GM21737 (cell line): Measurements from ENCODE around the gene VSTM1.
"Not testable (repeated sequence)": the region's sequence is repeated elsewhere in the genome, so short reads cannot be mapped to it uniquely, and the experiment has no call there.

Source experiments
- ATAC-seq: cut with Tn5 transposase; IDR thresholded peaks from one replicate; pipeline ENCODE4 v1.9.1; 2021; ENCODE audit warnings: mild to moderate bottlenecking, moderate library complexity; ENCODE audit not compliant: unreplicated experiment

VSTM1 gene

GRCh38 chr19:54074851-54075250, 11.2 kb upstream of the VSTM1 start:
- no peak for ATAC-seq

DNA sequence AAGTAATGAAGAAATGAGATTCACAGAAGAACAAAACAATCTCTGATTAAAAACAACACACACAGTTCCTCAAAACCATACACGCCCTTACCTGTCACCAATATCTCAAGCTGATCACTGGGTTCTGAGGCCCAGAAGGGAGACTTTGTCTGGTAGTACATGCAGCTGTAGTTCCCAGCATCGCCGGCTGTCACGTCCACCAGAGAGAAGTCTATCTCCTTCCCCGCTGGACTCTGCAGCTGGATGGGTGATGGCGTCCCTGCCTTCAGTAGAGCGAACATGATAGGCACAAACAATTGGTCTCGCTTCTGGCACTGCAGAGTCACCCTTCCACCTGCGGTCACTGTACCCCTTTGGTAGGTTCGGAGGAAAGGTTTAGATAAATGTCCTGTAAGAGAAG, 10.1 kb upstream of the VSTM1 start:
- no peak for ATAC-seq

GRCh38 chr19:54069470-54069869, 5.8 kb upstream of the VSTM1 start:
- ATAC-seq, result no peak

DNA sequence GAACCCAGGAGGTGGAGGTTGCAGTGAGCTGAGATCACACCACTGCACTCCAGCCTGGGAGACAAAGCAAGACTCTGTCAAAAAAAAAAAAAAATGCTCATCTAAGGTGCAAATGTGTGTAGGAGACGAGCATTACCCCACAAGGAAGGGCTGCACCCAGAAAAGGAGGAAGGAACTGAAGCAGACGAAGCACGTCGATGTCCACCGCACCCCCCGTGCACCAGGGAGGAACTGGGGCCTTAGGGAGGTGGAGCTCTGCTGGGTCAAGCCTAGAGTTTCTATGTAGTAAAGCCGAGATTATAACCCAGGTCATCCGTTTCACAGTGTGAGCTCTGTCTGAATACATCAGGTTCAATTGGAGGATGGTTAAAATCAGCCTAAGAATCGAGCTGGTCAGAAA, 1.1 kb downstream of the VSTM1 start:
- no peak for ATAC-seq

- ATAC-seq, result no peak
These were observed 16.1 kb downstream of the VSTM1 start for GRCh38 chr19:54047616-54048015.

- ATAC-seq, result no peak
These were observed 17.9 kb downstream of the VSTM1 start for GRCh38 chr19:54045771-54046170.

DNA sequence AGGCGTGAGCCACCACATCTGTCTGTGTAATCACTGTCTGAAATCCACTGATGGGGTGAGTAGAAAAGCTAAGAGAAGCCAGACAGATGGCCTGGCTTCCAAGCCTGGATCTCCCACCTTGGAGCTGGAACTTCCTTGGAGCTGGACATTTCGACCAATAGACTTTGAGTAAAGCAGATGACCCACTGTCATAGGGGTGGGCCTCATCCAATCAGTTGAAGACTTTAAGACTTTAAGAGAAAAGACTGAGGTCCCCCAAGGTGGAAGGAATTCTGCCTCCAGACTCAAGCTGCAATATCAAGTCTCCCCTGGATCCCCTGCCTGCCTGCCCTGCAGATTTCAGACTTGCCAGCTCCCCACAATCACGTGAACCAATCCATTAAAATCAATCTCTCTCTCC, 20.7 kb downstream of the VSTM1 start:
- ATAC-seq, result no peak

DNA sequence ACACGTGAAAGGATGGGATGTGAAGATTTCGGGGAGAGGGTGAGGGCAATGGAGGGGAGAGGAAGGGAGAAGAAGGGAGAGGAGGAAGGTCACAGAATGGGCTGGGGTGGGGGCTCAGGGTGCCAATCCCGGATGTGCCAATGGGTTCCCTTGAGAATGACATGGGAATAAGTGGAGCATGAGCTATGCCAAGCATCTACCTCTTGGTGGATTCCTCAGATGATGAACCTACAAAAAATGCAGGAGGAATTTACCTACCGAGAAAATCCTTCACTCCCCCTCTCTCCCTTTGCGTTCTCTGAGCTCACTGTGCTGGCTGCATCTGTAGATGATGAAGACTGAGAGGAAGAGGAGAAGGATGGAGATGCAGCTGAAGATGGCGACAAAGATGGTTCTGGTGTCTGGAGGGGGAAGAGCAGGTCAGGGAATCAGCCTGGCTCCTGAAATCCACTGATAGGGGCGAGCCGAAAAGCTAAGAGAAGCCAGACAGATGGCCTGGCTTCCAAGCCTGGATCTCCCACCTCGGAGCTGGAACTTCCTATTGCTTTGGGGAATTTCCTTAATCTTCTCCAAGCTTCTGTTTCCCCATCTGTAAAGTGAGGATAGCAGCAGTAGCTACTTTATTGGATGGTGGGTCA, 21.6 kb downstream of the VSTM1 start:
- ATAC-seq, result no peak

GRCh38 chr19:54040003-54040402, 23.7 kb downstream of the VSTM1 start:
- ATAC-seq, result no peak

DNA sequence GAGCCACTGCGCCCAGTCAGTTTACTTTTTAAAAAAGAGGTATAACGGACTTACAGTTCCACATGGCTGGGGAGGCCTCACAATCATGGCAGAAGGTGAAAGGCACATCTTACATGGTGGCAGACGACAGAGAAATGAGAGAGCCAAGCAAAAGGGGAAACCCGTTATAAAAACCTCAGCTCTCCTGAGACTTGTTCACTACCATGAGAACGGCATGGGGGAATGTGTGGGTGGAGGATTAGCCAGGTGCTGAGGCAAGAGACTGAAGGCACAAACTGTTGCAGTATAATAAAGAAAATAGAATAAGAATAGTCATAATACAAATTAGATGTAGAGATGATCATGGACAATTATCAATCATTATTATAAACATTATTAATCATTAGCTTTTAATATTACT, 27.2 kb downstream of the VSTM1 start:
- ATAC-seq, result not testable (repeated sequence)

- ATAC-seq, result no peak
These were observed 28.2 kb downstream of the VSTM1 start for GRCh38 chr19:54035215-54036178.

GRCh38 chr19:54030895-54031586, 32.7 kb downstream of the VSTM1 start:
- no peak for ATAC-seq

- no peak for ATAC-seq
These were observed 33.7 kb downstream of the VSTM1 start for GRCh38 chr19:54029930-54030490.

DNA sequence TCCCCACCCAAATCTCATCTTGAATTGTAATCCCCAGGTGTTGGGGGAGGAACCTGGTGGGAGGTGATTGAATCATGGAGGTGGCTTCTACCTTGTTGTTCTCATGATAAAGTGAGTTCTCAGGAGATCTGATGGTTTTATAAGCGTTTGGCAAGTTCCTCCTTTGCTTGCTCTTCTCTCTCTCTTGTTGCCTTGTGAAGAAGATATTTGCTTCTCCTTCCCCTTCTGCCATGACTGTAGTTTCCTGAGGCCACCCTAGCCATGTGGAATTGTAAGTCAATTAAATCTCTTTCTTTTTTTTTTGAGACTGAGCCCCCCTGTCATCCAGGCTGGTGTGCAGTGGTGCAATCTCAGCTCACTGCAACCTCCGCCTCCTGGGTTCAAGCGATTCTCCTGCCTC, 34.4 kb downstream of the VSTM1 start:
- no peak for ATAC-seq

- ATAC-seq, result no peak
These were observed 37.0 kb downstream of the VSTM1 start for GRCh38 chr19:54026656-54027055.

GRCh38 chr19:54024660-54025059, 39.0 kb downstream of the VSTM1 start:
- ATAC-seq, result no peak

DNA sequence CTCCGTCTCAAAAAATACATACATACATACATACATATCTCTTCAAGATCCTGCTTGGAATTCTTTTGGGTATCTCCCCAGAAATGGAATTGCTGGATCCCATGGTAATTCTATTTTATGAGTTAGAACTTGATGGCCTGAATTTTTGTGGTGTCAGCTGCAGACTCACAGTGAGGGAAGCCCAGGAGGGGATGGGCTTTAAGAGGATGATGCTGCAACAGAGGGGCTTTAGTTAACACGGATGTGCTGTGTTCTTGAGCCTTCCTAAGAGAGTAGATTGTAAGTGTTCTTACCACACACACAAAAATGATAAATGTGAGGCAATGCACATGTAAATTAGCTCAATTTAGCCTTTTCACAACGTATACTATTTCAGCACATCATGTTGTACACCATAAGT, 40.5 kb downstream of the VSTM1 start:
- ATAC-seq, result no peak

DNA sequence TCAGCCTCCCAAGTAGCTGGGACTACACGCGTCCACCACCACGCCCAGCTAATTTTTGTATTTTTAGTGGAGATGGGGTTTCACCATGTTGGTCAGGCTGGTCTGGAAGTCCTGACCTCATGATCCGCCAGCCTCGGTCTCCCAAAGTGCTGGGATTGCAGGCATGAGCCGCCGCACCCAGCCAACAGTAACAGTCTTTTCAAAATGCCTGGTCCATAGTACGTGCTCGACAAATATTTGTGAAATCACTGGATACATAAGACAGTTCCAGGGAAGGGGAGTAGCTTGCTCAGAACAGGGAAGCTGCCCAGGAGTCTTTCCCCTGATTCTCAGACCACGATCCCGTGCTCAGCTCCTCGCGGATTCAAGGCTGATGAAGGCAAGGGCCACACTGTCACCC, 41.8 kb downstream of the VSTM1 start:
- ATAC-seq, result no peak

DNA sequence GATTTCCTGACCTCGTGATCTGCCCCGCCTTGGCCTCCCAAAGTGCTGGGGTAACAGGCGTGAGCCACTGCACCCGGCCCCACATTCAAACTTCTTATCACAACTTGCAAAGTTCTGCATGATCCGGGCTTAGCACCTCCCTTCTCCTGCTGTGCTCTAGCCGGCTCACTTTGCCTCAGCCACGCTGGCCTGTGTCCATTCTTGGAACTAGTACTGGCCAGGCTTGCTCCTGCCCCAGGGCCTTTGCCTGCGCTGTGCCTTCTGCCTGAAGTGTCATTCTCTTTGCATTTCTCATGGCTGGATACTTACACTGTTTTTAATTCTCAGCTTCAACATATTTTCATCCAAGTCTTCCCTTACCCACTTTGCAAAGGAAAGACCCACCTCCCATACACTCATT, 42.3 kb downstream of the VSTM1 start:
- ATAC-seq, result no peak

DNA sequence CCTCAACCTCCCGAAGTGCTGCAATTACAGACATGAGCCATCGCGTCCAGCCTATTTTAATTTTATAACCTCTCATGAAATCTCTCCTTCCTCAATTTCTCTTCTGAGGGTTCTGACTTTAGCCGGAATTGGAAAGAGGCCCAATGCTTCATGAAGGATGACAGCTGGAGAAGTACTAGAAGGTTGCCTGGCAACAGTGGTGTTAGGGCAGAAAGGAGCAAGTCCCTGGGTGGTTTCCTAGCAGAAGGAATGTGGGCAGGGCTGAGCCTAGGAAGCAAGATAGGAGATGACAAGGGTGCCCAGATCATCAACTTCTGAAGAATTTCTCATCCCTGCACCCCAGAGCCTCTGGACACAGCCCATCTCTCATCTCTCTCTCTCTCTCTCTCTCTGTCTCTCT, 46.4 kb downstream of the VSTM1 start:
- no peak for ATAC-seq

- ATAC-seq, result no peak
These were observed 48.7 kb downstream of the VSTM1 start for GRCh38 chr19:54014920-54015560.
